ENCODE results near the gene ATG13. TPM values are rescaled to one million over a fixed set of nuclear protein-coding genes. Genes with fewer than 3 reads are reported as not detected.
"Not testable (repeated sequence)": the region's sequence is repeated elsewhere in the genome, so short reads cannot be mapped to it uniquely, and the experiment has no call there.

The ATG13 gene
- total RNA-seq, 1 experiment from 2014 or later, result 69.2 TPM

DNA sequence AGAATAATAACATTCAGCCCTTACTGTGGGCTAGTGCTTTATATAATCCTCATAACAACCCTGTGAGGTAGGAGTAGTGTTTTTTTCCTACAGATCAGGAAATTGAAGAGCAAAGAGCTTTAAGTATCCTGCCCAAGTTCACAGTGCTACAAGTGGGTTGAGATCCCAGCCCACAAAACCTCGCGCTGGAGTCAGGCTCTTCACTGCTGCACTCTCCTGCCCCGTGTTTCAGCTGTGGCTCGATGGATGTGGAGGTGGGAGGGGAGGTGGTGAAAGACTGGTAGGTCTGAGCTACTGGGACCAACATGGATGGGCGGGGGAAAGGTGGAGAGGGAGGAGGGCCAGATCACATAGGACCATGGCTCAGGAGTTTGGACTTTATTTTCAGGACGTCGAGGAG lies 89.5 kb downstream of the ATG13 start:
- CTCF ChIA-PET, result no interaction called here
- ATAC-seq (no peak), DNase-seq (ENCODE audit: low read depth, low spot score) (no peak)
- no peak overlapping the region for H3K4me3 ChIP-seq (replicated peaks in 1 of 2; ENCODE audit: low read depth in 1 of 2, low read length in 2 of 2)
- no peak overlapping the region for H3K27ac ChIP-seq (ENCODE audit: low read depth, low read length)
- no peaks in the 10 kb centered on the region for H3K9me3 ChIP-seq (ENCODE audit: control insufficient read depth in 1 of 2, insufficient read depth in 1 of 2, low read depth in 1 of 2, low read length in 2 of 2)
- TF ChIP-seq CEBPB (IDR thresholded peaks at IDR 0.05; ENCODE audit: low read depth) (no peak), ZFX (IDR thresholded peaks at IDR 0.05) (no peak), ELF1 (IDR thresholded peaks at IDR 0.05; ENCODE audit: borderline replicate concordance, low read depth) (no peak), EZH2phosphoT487 (IDR thresholded peaks at IDR 0.05; ENCODE audit: borderline replicate concordance) (no peak), ATF3 (IDR thresholded peaks at IDR 0.05) (no peak), SP1 (IDR thresholded peaks at IDR 0.05; ENCODE audit: low read depth) (no peak), EGR1 (IDR thresholded peaks at IDR 0.05; ENCODE audit: low read depth) (no peak), POLR2AphosphoS5 (IDR thresholded peaks at IDR 0.05; ENCODE audit: low read depth, low read length) (no peak), REST (IDR thresholded peaks at IDR 0.05; ENCODE audit: low read depth) (no peak), ZNF274 (IDR thresholded peaks at IDR 0.05; ENCODE audit: low read depth, low read length) (no peak), RAD21 (IDR thresholded peaks at IDR 0.05; ENCODE audit: low read depth) (no peak), CTCF (IDR thresholded peaks at IDR 0.05 in 2 of 3, conservative IDR thresholded peaks at IDR 0.05 in 1 of 3; ENCODE audit: borderline replicate concordance in 1 of 3, insufficient read depth in 1 of 3, low read depth in 2 of 3, low read length in 2 of 3) (no peak)
- TF ChIP-seq, protein P1, sequence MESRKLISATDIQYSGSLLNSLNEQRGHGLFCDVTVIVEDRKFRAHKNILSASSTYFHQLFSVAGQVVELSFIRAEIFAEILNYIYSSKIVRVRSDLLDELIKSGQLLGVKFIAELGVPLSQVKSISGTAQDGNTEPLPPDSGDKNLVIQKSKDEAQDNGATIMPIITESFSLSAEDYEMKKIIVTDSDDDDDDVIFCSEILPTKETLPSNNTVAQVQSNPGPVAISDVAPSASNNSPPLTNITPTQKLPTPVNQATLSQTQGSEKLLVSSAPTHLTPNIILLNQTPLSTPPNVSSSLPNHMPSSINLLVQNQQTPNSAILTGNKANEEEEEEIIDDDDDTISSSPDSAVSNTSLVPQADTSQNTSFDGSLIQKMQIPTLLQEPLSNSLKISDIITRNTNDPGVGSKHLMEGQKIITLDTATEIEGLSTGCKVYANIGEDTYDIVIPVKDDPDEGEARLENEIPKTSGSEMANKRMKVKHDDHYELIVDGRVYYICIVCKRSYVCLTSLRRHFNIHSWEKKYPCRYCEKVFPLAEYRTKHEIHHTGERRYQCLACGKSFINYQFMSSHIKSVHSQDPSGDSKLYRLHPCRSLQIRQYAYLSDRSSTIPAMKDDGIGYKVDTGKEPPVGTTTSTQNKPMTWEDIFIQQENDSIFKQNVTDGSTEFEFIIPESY (IDR thresholded peaks at IDR 0.05; ENCODE audit: extremely low read depth, insufficient replicate concordance, low read length), result no peak
- TF ChIP-seq, protein P2, sequence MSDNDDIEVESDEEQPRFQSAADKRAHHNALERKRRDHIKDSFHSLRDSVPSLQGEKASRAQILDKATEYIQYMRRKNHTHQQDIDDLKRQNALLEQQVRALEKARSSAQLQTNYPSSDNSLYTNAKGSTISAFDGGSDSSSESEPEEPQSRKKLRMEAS (IDR thresholded peaks at IDR 0.05), result no peak
- H3K79me2 ChIP-seq (ENCODE audit: insufficient read depth, low read length), result peaks cover 13% of the 10 kb centered on the region
- no TSS peak for BruUV-seq (replicated peaks)
- peaks cover 23 to 25% of the 10 kb centered on the region in 2 experiments for H3K36me3 ChIP-seq (ENCODE audit: control insufficient read depth in 1 of 2, insufficient read depth in 2 of 2, low read length in 2 of 2)
- no peak overlapping the region for H2AFZ ChIP-seq (ENCODE audit: low read depth, low read length, poor library complexity, severe bottlenecking)
- H3K9me2 ChIP-seq (ENCODE audit: insufficient read depth), result no peaks in the 10 kb centered on the region
- POLR2A ChIA-PET, result no interaction called here
- no peaks in the 10 kb centered on the region for H3K27me3 ChIP-seq (ENCODE audit: insufficient read depth, low read length)
- RAD21 ChIA-PET (ENCODE audit: low non-redundant PET in 1 of 2, low total read pairs in 2 of 2, uncharacterized antibody in 2 of 2, unreplicated experiment in 2 of 2), result no interaction called here
- intact Hi-C loops (cut with micrococcal nuclease), result no loop called here
- peaks cover 2 to 7% of the 10 kb centered on the region in 2 experiments; a peak in 2 of 4 replicates for H3K4me1 ChIP-seq (ENCODE audit: control insufficient read depth in 1 of 2, insufficient read depth in 2 of 2, low read length in 2 of 2)
- no peak overlapping the region for H3K4me2 ChIP-seq (ENCODE audit: low read length)
- no peak overlapping the region for H3K9ac ChIP-seq (ENCODE audit: low read length)
- no peaks in the 10 kb centered on the region for H4K20me1 ChIP-seq (ENCODE audit: insufficient read depth)

- H2AFZ ChIP-seq (ENCODE audit: low read depth, low read length, poor library complexity, severe bottlenecking); BruUV-seq (replicated peaks); H3K9me2 ChIP-seq (ENCODE audit: insufficient read depth); H3K27ac ChIP-seq (ENCODE audit: low read depth, low read length); POLR2A ChIA-PET; H3K9ac ChIP-seq (ENCODE audit: low read length); H4K20me1 ChIP-seq (ENCODE audit: insufficient read depth); H3K4me1 ChIP-seq (ENCODE audit: control insufficient read depth in 1 of 2, insufficient read depth in 2 of 2, low read length in 2 of 2); RAD21 ChIA-PET (ENCODE audit: low non-redundant PET in 1 of 2, low total read pairs in 2 of 2, uncharacterized antibody in 2 of 2, unreplicated experiment in 2 of 2); CTCF ChIA-PET; ATAC-seq; H3K79me2 ChIP-seq (ENCODE audit: insufficient read depth, low read length); H3K27me3 ChIP-seq (ENCODE audit: insufficient read depth, low read length); intact Hi-C loops (cut with micrococcal nuclease); DNase-seq (ENCODE audit: low read depth, low spot score); H3K4me3 ChIP-seq (replicated peaks in 1 of 2; ENCODE audit: low read depth in 1 of 2, low read length in 2 of 2); H3K9me3 ChIP-seq (ENCODE audit: control insufficient read depth in 1 of 2, insufficient read depth in 1 of 2, low read depth in 1 of 2, low read length in 2 of 2); H3K4me2 ChIP-seq (ENCODE audit: low read length): not testable (repeated sequence)
- H3K36me3 ChIP-seq (ENCODE audit: control insufficient read depth in 1 of 2, insufficient read depth in 2 of 2, low read length in 2 of 2), result peaks cover 7 to 15% of the 10 kb centered on the region in 2 experiments; a peak in 3 of 4 replicates
These were observed 92.0 kb downstream of the ATG13 start for GRCh38 chr11:46709351-46709750.
